ENCODE results near the gene MMP17. TPM values are rescaled to one million over a fixed set of nuclear protein-coding genes. Genes with fewer than 3 reads are reported as not detected.

MMP17 gene
- total and polyA plus RNA-seq, 2 of the 4 experiments (the other 2 are of a cell fraction) = 1.4 to 11.8 TPM

GRCh38 chr12:131831635-131832041 lies 3.4 kb downstream of the MMP17 start:
- DNase-seq (peak; percentile 53), ATAC-seq (ENCODE audit: low read depth) (no peak)
- peak overlapping the region; percentile 56 for H2AK5ac ChIP-seq (ENCODE audit: low read depth, low read length)
- H3K9me1 ChIP-seq (ENCODE audit: insufficient read depth, low read length) = no peaks in the 10 kb centered on the region; the same call in 1 of the 2 replicates
- H4K8ac ChIP-seq (ENCODE audit: low read depth in 2 of 2, low read length in 2 of 2) = peak overlapping the region in 1 of 2 experiments; percentile 77; a peak in 3 of 4 replicates
- CTCF ChIA-PET = no interaction called here
- H3K56ac ChIP-seq (ENCODE audit: extremely low read depth, insufficient read depth, low read length) = no peak overlapping the region
- TF ChIP-seq, protein P1, sequence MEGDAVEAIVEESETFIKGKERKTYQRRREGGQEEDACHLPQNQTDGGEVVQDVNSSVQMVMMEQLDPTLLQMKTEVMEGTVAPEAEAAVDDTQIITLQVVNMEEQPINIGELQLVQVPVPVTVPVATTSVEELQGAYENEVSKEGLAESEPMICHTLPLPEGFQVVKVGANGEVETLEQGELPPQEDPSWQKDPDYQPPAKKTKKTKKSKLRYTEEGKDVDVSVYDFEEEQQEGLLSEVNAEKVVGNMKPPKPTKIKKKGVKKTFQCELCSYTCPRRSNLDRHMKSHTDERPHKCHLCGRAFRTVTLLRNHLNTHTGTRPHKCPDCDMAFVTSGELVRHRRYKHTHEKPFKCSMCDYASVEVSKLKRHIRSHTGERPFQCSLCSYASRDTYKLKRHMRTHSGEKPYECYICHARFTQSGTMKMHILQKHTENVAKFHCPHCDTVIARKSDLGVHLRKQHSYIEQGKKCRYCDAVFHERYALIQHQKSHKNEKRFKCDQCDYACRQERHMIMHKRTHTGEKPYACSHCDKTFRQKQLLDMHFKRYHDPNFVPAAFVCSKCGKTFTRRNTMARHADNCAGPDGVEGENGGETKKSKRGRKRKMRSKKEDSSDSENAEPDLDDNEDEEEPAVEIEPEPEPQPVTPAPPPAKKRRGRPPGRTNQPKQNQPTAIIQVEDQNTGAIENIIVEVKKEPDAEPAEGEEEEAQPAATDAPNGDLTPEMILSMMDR (conservative IDR thresholded peaks at IDR 0.05; ENCODE audit: low read depth, low read length) = no peak
- TF ChIP-seq MAZ (IDR thresholded peaks at IDR 0.05; ENCODE audit: borderline replicate concordance, low read depth, low read length) = no peak
- no peak for TF ChIP-seq RFX5 (IDR thresholded peaks at IDR 0.05; ENCODE audit: low read depth, low read length)
- no peak for TF ChIP-seq SMC3 (IDR thresholded peaks at IDR 0.05; ENCODE audit: low read depth, low read length)
- TF ChIP-seq BHLHE40 (IDR thresholded peaks at IDR 0.05; ENCODE audit: low read depth, low read length) = no peak
- no peak for TF ChIP-seq NFE2L2 (IDR thresholded peaks at IDR 0.05; ENCODE audit: low read depth, low read length)
- no peak for TF ChIP-seq CEBPB (IDR thresholded peaks at IDR 0.05; ENCODE audit: low read depth, low read length)
- no peak for TF ChIP-seq CHD1 (IDR thresholded peaks at IDR 0.05; ENCODE audit: low read depth, low read length)
- no peak for TF ChIP-seq MXI1 (IDR thresholded peaks at IDR 0.05; ENCODE audit: borderline replicate concordance, low read depth, low read length)
- H3K9ac ChIP-seq (ENCODE audit: low read depth, low read length) = no peak overlapping the region
- intact Hi-C loops (cut with micrococcal nuclease) (loop anchor here (5.0 to 10.0 kb wide), 3 partner anchors 66 to 171 kb away; no protein-coding TSS in a partner anchor), dilution Hi-C loops (cut with HindIII; ENCODE audit: low sequenced_read_pairs, unreplicated experiment) (no loop called here), in situ Hi-C loops (cut with MboI; ENCODE audit: low sequenced_read_pairs) (loop anchor here (25.0 kb wide), 1 partner anchor 719 kb away; no protein-coding TSS in a partner anchor)
- peak overlapping the region; percentile 76 for H3K4me2 ChIP-seq (ENCODE audit: low read depth, low read length)
- H3K4ac ChIP-seq (ENCODE audit: low read depth, low read length) = peak overlapping the region; percentile 83
- H4K91ac ChIP-seq (ENCODE audit: insufficient read depth, low read depth, low read length) = peak overlapping the region; percentile 61
- H3K18ac ChIP-seq (ENCODE audit: low read depth, low read length) = no peak overlapping the region
- H4K20me1 ChIP-seq (ENCODE audit: insufficient read depth, low read length) = no peaks in the 10 kb centered on the region; the same call in 1 of the 2 replicates
- peak overlapping the region; percentile 78 for H2AK9ac ChIP-seq (replicated peaks; ENCODE audit: low read depth, low read length, poor library complexity)
- no peak overlapping the region for H3K14ac ChIP-seq (replicated peaks; ENCODE audit: low read depth, low read length)
- no peak overlapping the region for H2BK20ac ChIP-seq (ENCODE audit: low read depth, low read length)
- peak overlapping the region; percentile 37 for H2BK5ac ChIP-seq (ENCODE audit: low read depth, low read length, poor library complexity, severe bottlenecking)
- peaks cover 0 to 13% of the 10 kb centered on the region in 2 experiments; a peak in 2 of 4 replicates for H3K79me1 ChIP-seq (ENCODE audit: low read depth in 1 of 2, low read length in 2 of 2)
- 76% methylated on average over 2 of the region's 16 CpGs; no CpG with 5 or more reads in 1 of the 2 experiments for WGBS, 2 experiments (ENCODE audit: extremely low coverage in 2 of 2, insufficient read length in 1 of 2)
- H3K27me3 ChIP-seq (ENCODE audit: control insufficient read depth, insufficient read depth, low read length) = no peaks in the 10 kb centered on the region; the same call in 1 of the 2 replicates
- H3K9me3 ChIP-seq (ENCODE audit: control insufficient read depth, insufficient read depth, low read length) = no peaks in the 10 kb centered on the region
- H4K5ac ChIP-seq (ENCODE audit: low read depth, low read length) = peak overlapping the region; percentile 73
- H3K4me3 ChIP-seq (ENCODE audit: insufficient read depth, low read depth, low read length) = peak overlapping the region; percentile 38
- H3K36me3 ChIP-seq (ENCODE audit: control insufficient read depth, insufficient read depth, low read length) = no peaks in the 10 kb centered on the region
- peak overlapping the region; percentile 38; the same call in 1 of the 2 replicates for H3K23ac ChIP-seq (ENCODE audit: low read depth, low read length)
- H2AFZ ChIP-seq (replicated peaks; ENCODE audit: low read length, poor library complexity) = peak overlapping the region; percentile 75
- BruUV-seq (replicated peaks) = no TSS peak
- peaks cover 9% of the 10 kb centered on the region; the same call in 1 of the 2 replicates for H3K4me1 ChIP-seq (ENCODE audit: control insufficient read depth, insufficient read depth, low read length)
- no peak overlapping the region for H2BK15ac ChIP-seq (ENCODE audit: low read depth, low read length)
- H3K27ac ChIP-seq (ENCODE audit: insufficient read depth, low read length) = peak overlapping the region; percentile 72; the same call in 1 of the 2 replicates
- no peak overlapping the region for H2BK120ac ChIP-seq (ENCODE audit: low read depth, low read length)
- POLR2A ChIA-PET (ENCODE audit: unreplicated experiment) = no interaction called here
